HFFc6 (cell line): ENCODE measurements around the gene ADAMTS17. TPM values are rescaled to one million over a fixed set of nuclear protein-coding genes. Genes with fewer than 3 reads are reported as not detected.

Experiments
- DNase-seq: peaks from one replicate; pipeline ENCODE4 v3.0.0-alpha.2; 2018
- H3K27ac Mint-ChIP-seq: 2 replicates; pipeline ENCODE4 v1.8.0; 2020; ENCODE audit warnings: mild to moderate bottlenecking, mixed read lengths
- H3K27me3 Mint-ChIP-seq: 2 replicates; pipeline ENCODE4 v1.8.0; 2021; ENCODE audit warnings: mild to moderate bottlenecking, moderate library complexity, mixed read lengths; ENCODE audit not compliant: insufficient read depth
- H3K36me3 Mint-ChIP-seq: 2 replicates; pipeline ENCODE4 v1.8.0; 2021; ENCODE audit warnings: low read depth, mixed read lengths
- H3K4me1 Mint-ChIP-seq: 2 replicates; pipeline ENCODE4 v1.8.0; 2020; ENCODE audit warnings: low read depth, mixed read lengths
- H3K4me3 Mint-ChIP-seq: 2 replicates; pipeline ENCODE4 v1.8.0; 2020; ENCODE audit warnings: mild to moderate bottlenecking, moderate library complexity, mixed read lengths
- H3K9me3 Mint-ChIP-seq: 2 replicates; pipeline ENCODE4 v1.8.0; 2020; ENCODE audit warnings: mild to moderate bottlenecking, mixed read lengths
- CTCF ChIP-seq: fragments of 200-600 bp; sonication (generic); IDR thresholded peaks from 2 replicates; pipeline ENCODE4 v1.5.0; 2021; ENCODE audit warnings: antibody characterized with exemption, mild to moderate bottlenecking
- total RNA-seq, 6 experiments: library from RNA; stranded (reverse); fragmentation: NEBNext Ultra II Directional; extraction: Animal tissue kit (Norgen Biotek cat#: 25700); gene quantifications; 2 replicates in 1 of 6; 3 replicates in 5 of 6; pipeline ENCODE4 v1.2.3, GENCODE V29; 2021

ADAMTS17 gene
- total RNA-seq, 6 experiments from 2014 or later = not detected

- no peak overlapping the region for H3K27ac Mint-ChIP-seq
- H3K4me1 Mint-ChIP-seq = no peaks in the 10 kb centered on the region
- TF ChIP-seq CTCF = no peak
These were observed 379.7 kb downstream of the ADAMTS17 start for GRCh38 chr15:99962006-99962561.

GRCh38 chr15:99961011-99961441 lies 380.7 kb downstream of the ADAMTS17 start:
- no peak for DNase-seq

More at GRCh38 chr15:99962006-99962561, 379.7 kb downstream of the ADAMTS17 start:
- Mint-ChIP-seq H3K27me3 (peaks cover 5% of the 10 kb centered on the region), H3K4me3 (no peak overlapping the region), H3K9me3 (peaks cover 43% of the 10 kb centered on the region), H3K36me3 (no peaks in the 10 kb centered on the region)
- no peak for DNase-seq

GRCh38 chr15:99959326-99959725 lies 382.4 kb downstream of the ADAMTS17 start:
- DNase-seq = no peak
- no peak overlapping the region for H3K4me3 Mint-ChIP-seq
- TF ChIP-seq CTCF = no peak
- H3K4me1 Mint-ChIP-seq = no peaks in the 10 kb centered on the region
- no peak overlapping the region for H3K27ac Mint-ChIP-seq
- H3K27me3 Mint-ChIP-seq = peaks cover 1% of the 10 kb centered on the region
- H3K9me3 Mint-ChIP-seq = peaks cover 43% of the 10 kb centered on the region
- H3K36me3 Mint-ChIP-seq = no peaks in the 10 kb centered on the region

More at GRCh38 chr15:99961011-99961441, 380.7 kb downstream of the ADAMTS17 start:
- Mint-ChIP-seq H3K27ac (no peak overlapping the region), H3K4me3 (no peak overlapping the region), H3K36me3 (no peaks in the 10 kb centered on the region), H3K9me3 (peaks cover 43% of the 10 kb centered on the region), H3K4me1 (no peaks in the 10 kb centered on the region), H3K27me3 (peaks cover 5% of the 10 kb centered on the region)
- TF ChIP-seq CTCF = peak; percentile 35; the same call in 1 of the 2 replicates

GRCh38 chr15:99958426-99959097 lies 383.2 kb downstream of the ADAMTS17 start:
- Mint-ChIP-seq H3K4me3 (no peak overlapping the region), H3K27me3 (peaks cover 1% of the 10 kb centered on the region), H3K9me3 (peaks cover 43% of the 10 kb centered on the region), H3K27ac (no peak overlapping the region), H3K4me1 (no peaks in the 10 kb centered on the region), H3K36me3 (no peaks in the 10 kb centered on the region)
- TF ChIP-seq CTCF = no peak
- no peak for DNase-seq

GRCh38 chr15:99957642-99958013 lies 384.1 kb downstream of the ADAMTS17 start:
- H3K9me3 Mint-ChIP-seq = peaks cover 43% of the 10 kb centered on the region
- H3K27me3 Mint-ChIP-seq = peaks cover 1% of the 10 kb centered on the region
- H3K36me3 Mint-ChIP-seq = no peaks in the 10 kb centered on the region
- TF ChIP-seq CTCF = no peak
- no peaks in the 10 kb centered on the region for H3K4me1 Mint-ChIP-seq
- H3K4me3 Mint-ChIP-seq = no peak overlapping the region
- no peak for DNase-seq
- no peak overlapping the region for H3K27ac Mint-ChIP-seq
